Effector CD4-positive, alpha-beta T cell (primary cell): ENCODE data around the gene TMEM242.

ENCODE experiments used
- DNase-seq: peaks from one replicate; pipeline ENCODE4 v3.0.0-alpha.2; 2020

Gene TMEM242

DNA sequence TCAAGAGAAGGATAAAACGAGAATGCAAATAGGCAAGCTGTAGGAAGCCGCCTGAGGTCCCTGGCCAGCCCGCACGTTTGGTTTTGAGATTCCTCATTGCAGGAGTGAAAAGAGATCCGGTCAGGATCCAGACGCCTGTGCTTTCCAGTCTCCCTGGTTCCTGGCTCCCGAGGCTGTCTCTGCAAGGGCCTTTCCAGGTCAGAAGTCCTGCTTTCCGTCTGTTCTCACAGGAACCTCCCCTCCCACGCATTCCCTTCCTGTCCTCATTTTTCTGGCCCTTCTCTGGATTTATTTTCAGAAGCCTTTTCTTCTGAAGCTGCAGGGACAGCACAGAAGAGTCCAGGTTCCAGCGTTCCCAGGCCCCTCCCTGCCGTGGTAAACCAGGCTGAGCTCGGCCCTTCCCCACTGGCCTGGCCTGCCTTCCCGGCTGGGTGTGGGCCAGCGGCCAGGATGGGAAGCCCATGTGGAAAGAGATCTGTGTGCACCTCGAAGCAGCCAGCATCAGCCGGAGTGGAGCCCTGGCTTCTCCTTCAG lies 54.0 kb downstream of the TMEM242 start:
- DNase-seq = no peak

DNA sequence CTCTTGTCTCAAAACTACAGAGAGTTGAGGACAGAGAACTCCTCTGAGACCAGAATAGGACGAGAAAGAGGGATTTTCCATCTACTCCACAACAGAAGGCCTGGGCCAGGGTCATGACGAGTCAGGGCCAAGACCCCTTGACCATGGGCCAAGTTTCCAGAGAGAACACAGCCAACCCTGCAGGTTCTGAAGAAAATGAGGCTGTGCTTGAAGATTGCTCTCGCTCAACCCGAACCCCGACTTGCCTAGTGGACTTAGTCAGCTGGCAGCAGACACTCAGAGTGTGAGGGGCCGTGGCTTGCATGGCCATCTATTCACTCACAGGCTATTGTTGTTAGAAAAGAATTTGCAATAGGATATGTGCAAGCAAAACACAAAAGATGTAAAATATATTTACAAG lies 54.5 kb downstream of the TMEM242 start:
- no peak for DNase-seq

DNA sequence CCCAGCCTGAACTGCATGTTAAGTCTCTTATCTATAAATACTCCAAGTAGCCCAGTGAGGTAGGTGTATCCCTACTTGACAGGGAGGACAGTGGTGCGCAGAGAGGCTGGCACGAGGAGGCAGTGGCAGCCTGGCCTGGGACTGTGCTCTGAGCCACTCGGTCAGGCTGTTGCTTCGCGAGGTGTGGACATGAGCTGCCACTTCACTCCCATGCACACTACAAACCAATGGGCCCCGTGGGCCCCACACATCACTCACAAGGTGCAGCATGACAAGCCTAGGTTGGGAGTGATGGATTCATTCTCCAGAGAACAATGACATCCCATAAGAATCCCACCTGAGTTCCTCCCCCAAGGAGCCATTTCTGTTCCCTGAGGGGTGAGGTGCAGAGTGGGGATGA lies 54.9 kb downstream of the TMEM242 start:
- no peak for DNase-seq

DNA sequence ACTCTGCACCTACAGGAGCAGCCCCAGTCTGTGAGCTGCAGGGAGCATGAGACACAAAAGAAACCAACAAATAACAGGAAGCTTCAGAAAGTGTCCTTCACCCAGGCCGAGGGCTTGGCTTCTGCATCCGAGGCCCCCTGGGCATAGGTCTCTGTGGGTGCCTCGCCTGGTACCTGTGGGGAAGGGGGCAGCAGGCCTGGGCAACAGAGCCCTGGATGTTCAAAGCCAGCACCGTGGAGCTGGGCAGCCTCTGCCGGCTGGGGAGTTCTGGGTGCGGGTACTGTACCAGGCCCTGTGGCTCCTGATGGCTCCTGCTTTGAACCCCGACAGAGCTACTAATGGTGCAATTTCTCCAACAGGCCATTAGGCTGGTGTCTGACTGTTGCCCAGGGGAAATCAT lies 55.7 kb downstream of the TMEM242 start:
- no peak for DNase-seq

DNA sequence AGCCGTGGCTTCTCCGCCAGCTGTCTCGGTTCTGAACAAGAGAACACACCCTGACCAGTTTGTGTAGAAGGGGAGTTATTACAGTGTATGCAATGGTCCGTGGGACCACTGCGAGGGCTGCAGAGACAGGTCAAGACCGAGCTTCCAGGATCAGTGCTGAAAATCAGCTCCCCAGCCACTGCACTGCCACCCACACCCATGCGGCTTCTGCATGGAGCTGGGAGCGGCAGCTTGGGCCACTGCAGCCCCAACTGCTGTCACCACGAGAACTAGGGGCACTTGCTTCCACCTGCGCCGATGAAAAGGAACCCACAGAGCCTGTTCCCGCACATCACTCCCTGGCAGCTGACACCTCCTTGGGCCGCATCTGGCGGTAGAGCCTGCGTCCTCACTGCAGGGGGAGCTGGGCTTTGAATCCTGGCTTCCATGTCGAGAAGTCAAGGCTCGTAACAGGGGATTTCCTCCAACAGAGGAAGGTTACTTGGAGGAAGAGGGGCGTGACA lies 56.2 kb downstream of the TMEM242 start:
- DNase-seq = no peak

DNA sequence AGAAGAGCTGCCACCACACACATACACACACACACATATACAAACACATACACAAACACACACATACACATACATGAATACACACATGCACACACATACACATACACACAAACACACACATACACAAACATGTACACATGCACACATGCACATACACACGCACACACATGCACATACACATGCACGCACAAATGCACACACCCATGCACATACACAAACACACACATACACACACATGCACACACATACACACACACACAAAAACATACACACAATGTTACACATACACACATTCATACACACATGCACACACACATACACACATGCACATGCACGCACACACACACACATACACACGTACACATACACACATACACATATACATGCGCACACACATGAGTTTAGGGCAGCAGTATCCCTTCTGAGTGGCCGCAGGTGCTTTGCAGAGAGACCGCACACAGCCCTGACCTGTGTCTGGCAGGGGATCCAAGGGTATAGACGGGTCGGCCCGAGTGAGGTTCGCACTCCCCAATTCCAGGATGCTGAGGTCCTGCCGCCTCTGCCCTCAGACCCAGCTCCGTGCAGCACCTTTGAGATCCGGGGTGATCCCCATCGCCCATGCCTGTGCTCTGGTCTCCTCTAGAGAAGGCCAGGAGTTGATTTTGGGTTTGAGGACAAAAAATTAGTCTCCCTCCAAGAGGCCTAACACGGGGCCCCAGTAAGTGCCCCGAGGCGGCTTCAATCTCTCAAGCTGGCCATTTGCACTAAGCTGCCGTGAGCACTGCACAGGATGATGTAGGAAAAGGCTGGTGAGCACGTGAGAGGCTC lies 56.8 kb downstream of the TMEM242 start:
- DNase-seq = no peak

DNA sequence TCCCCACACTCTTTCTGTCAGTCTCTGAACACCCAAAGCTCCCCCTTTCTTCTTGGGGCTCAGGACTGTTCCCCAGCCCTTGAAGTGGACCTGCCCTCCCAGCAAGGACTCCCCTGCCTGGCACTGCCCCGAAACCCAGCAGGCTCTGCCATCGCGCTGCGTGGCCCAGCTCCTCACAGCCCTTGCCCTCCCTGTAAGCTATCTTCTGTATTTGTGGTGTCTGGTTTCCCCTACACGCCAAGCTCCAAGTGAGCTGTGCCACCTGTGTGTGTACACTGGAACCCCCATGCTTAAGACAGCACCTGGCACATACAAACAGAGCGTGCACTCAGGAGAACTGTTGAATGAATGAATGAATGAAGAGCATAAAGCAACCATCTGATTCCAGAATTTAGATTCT lies 57.7 kb downstream of the TMEM242 start:
- no peak for DNase-seq

DNA sequence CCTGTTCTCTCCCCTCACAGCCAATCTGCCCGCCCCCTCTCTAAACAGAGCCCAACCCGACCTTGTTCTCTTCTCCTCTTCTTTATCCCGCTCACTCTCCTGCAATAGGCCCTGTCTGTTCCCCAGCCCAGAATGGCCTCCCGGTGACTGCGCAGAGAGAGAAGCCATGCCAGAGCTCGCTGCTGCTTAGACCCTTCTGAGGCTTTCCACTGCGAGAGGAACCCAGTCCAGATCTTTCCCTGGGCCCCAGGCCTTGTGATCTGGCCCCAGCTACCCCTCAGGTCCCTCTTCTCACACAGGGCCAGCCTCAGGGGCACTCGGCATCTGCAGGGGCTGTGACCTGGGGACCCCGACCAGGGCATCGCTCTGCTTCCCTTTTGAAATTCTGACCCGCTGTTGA lies 58.1 kb downstream of the TMEM242 start:
- DNase-seq = no peak

DNA sequence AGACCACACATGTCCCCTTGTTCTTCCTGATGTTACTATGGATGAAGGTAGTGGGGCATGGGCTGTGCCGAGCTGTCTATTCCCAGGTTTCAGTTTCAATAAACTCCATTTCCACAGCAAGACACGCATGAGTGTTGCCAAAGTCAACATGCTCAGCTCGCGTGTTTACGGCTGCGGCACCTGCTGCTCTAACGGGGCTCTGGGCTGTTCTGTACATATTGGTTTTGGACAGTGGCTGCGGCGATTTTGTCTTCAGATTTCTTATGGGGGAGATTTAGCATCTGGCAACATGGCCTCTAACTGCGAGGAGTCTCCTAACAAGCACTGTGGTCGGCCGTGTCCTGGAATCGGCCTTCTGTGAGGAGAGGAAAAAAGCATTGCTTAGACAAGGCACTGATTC lies 58.6 kb downstream of the TMEM242 start:
- no peak for DNase-seq

DNA sequence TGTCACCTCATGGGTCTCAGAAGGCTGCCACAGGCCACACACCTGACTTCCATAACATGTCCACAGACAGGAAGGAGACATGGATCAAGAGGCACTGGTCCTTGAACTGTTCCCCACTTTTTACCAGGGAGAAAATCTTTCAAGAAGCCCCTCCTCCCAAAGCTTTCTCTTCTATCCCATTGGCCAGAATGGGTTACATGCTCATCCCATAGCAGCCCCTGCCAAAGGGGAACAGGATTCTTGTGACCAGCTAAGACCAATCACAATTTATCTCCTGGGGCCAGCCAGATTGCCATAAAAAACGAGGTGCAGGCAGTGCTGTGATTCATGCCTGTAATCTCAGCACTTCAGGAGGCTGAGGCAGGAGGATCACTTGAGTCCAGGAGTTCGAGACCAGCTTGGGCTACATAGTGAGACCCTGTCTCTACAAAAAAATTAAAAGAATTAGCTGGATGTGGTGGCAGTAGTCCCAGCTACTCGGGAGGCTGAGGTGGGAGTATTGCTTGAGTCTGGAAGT lies 59.4 kb downstream of the TMEM242 start:
- DNase-seq = no peak

DNA sequence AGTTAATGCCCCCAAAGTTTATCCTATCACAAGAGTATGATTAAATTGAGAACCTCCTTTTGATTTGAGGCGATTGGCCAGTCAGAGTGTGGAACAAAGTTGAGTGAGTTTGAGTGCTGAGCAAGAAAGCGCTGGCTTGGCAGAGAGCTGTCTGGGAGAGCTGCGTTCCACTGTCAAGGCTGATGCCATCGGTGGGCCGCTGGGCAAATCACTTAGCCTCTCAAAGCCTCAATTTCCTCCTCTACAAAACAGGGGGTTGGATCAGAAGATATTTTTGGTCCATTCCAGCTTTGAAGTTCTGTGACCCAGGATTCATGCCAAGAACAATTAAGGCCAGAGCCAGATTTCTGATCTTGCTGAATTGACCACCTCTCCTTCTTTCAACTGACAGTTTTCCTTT lies 60.2 kb downstream of the TMEM242 start:
- no peak for DNase-seq

DNA sequence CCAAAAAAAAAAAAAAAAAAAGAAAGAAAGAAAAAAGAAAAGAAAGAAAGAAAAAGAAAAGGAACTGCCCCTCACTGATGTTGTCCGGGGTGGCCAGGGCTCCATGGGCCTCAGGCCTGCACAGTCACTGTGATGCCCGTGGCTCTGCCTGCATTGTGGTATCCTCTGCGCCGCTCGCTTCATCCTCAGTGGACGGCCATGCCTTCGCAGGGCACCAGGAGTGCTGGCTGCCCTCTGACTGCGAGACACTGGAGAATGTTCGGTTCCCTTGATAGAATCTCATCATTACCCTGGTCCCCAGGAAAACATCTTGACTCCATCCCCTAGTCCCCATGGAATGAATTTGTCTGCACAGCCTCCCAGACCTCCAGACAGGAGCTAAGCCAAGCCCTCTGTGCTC lies 61.7 kb downstream of the TMEM242 start:
- no peak for DNase-seq

DNA sequence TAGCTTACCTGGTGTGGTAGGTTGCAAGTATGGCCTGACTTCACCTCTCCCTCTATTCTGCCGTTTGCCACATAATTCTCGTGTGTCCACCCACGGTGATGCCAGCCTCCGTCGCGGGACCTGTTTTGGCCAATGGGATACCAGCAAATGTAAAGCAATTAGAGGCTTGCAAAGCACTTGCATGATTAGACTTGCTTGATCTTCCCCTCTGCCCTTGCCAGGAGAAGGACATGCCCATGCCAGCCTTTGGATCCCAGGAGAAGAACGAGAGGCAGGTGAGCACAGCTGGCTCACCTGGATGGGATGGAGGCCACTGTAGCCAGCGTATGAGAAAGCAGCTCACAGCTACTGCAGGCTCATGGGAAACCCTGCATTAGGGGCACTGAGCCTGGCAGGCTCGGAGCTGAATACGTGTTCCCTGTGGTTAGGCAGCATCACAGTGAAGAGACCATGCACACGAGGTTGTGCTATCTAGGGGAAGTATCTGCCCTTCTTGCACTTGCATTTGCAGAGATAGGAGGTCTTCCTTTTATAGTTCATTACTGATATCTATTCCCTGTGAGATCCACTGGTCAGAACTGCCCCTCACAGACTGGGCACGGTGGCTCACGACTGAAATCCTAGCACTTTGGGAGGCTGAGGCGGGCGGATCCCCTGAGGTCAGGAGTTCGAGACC lies 62.4 kb downstream of the TMEM242 start:
- DNase-seq = no peak

DNA sequence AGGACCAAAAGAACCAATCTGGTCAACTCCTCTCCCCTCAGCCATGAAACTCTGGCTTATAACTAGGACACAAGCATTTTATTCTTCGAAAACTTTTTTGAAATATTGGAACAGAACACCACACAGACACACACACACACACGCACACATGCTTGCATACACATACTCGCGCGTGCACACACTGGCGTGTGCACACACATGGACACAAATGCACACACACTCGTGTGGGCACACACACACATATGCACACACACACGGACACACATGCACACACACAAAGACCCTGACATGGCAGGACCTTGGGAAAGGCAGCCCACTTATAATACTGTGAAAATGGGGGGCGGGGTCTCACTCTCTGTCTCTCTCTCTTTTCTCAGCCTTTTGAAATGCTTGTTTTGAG lies 63.9 kb downstream of the TMEM242 start:
- DNase-seq = no peak

DNA sequence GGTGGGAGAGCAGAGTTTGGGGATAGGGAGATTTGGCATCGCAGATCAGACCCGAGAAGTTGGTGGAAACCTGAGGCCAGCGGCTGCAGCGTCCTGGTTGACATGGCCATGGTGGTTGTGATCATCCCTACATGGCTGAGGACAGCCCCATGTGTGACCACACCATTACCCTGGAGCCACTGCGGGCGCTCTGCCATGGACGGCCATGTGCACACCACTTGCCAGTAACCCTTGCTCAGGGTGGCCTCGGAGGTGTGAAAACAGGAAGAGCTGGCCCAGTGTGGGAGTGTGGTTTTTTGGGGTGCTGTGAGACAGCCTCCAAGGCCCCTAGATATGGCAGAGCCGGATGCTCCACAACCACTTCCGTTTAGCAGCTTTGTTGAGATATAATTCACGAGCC lies 64.4 kb downstream of the TMEM242 start:
- no peak for DNase-seq

DNA sequence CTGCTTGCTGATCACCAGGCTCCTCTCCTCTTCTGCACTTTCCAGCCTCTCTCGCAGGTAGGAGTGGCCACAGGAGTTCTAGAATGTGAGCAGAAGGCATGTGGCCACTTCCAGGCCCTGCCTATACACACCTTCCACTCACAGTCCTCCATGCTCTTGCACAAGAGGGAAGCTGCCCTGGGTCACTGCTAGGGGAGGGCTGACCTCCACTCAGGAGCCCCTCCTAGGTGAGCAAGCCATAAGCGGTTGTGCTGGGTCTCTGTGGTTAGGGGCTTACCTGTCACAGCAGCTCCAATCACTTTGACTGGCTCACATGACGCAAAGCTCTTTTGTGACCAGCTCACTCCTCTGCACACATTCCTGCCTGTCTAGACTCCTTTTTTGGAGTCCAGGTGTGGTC lies 68.2 kb downstream of the TMEM242 start:
- DNase-seq = no peak

DNA sequence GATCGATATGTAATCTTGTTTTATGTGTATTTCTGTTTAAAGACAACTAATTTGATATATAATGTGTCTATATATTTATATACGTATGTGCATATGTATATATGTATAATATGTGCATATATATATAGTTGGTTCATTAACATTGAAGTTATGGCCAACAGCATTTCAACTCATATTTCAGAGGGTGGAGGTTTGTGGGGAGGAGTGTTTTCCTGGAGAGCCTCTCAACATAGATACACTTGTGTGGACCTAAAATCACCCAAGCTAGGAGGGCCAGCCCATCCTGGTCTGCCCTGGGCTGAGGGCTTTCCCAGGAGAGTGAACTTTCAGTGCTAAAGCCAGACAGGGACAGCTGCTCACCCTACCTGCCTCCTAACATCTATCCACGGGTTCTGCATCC lies 68.8 kb downstream of the TMEM242 start:
- no peak for DNase-seq

DNA sequence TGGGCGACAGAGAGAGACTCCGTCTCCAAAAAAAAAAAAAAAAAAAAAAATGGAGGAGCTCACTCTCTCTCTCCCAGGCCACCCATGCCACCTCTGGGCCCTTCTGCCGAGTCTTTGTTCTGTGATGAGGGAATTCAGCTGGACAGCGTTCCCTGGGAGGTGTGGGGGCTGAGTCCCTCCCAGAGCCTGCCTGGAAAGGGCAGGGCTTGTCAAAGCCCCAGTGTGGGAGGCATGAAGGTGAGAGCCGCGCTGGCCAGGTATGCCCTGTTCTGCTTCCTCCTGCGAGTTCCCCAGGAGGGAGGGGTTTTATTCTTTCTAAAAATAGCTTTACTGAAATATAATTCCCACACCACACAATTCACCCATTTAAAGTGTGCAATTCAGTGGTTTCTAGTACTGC lies 69.6 kb downstream of the TMEM242 start:
- no peak for DNase-seq

DNA sequence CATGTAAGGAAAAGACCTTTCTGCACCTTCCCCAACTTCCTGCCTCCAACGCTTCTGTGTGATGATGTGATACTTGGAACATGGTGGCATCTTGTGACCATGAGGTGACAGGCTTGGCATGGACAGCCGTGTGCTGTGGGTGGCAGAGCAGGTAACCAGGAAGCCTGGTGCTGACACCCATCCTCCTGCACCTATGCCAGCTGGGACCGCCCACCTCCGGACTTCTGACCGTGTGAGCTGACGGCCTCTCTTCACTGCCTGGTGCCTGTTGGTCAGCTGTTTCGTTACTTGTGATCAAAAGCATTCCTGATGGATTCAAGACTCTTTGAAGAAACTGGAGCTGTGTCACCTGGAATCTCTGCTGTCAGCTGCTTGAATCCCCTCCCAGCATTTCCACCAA lies 70.3 kb downstream of the TMEM242 start:
- no peak for DNase-seq

DNA sequence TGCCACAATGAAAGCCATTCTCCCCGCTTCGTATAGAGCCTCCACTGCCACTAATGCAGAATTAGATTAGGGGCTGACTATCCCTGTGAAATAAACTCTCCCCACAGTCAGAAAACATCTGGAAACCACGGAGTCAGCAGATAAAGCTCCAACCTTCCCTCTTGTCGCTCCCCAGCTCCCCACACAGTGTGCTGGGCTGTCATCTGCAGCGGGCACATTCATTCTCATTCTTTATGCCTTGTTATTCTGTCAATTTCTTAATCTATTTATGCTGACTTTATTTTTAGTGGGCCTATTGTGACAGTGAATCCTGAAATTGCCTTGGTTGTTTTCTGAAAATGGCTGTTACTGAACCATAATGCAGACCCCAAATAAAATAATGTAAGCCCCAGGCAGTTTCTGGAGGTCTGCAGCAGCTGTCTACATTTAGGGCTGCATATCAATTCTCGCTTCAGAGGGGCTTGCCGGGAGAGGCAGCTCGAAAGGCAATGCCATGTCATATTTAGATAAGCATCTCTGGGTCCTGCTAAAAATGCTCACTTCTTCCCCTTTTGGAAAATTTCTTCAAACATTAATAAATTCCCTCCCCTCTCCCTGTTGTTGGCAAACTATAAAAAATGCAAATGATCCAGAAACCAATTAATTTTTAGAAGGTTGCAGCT lies 71.6 kb downstream of the TMEM242 start:
- DNase-seq = no peak

DNA sequence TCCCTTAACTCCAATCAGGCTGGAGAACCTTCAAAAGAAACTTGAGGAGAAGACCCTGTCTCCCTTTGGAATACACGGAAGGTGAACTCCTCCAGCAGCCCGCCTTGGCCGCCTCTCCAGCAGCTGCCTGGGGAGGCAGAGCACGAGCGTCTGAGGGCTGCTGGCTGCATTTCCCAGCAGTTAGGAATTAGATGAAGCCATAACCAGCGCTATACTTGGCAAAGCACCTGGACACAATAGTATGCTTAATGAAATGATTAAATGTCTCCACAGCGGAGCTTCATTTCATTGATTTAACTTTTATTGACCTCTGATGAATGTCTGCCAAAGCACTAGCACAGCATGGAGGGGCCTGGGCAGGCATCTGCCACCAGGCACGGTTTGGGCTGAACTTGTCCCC lies 73.5 kb downstream of the TMEM242 start:
- DNase-seq = no peak

DNA sequence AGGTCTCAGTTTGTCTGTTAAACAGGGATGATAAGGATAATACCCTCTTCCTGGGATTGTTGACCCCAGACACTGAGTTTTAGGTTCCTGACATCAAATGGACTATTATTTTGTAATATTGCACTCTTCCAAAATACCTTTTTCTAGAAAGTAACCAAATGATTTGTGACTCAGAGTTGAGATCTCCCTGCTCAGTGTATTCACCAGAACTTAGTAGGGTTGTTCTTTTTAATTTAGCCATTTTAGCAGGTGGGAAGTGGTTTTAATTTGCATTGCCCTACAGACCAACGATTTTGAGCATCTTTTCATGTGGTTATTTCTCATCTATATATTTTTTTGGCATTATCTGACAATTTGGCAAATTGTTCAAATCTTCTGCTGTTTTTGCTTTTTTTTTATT lies 75.1 kb downstream of the TMEM242 start:
- DNase-seq = no peak

DNA sequence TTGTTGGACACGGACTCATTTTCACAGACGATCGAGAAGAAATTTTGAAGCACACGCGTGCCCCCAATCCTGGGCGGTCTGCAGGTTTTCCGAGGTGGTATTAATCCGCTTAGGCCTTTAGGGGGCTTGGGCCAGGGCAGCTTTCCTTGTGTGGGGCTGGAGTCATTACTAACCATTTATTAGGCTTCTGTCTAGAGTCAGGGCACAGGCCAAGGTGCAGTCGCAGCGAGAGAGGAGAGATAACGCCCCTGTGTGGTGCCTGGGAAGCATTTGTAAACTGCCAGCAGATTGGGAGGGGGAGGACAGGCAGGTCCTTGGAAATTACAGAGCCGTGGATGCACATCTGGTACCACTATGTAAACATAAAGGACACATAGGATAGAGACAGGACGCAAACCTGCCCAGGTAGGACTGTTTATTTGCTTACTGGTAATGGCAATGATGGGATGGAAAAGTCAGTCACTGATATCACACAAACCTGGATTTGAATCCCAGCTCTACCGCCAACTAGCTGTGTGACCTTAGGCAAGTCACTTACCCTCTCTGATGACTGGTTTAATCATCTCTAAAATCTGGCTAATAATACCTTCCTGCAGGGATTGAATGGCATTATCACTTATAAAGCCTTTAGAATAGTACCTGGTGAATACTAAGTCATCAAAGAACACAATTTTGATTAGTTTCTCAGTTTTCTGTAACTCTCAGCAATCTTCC lies 76.4 kb downstream of the TMEM242 start:
- DNase-seq = no peak
